ENCODE data around the gene CACNG5.

Gene CACNG5

DNA sequence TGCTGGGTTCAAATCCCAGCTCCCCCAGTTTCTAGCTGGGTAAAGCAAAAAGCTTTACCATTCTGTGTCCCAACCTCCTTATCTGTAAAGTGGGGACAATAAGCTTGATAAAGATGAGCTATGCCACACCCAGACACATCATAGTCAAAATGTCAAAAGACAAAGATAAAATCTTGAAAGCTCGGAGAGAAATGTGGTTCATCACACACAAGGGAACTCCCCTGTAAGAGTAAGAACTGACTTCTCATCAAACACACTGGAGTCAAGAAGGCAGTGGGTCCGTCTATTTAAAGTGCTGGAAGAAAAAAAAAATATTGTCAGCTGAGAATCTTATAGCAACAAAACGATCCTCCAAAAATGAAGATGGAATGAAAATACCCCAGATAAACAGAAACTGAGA is 25.3 kb downstream of the CACNG5 start:
- no peak for TF ChIP-seq CTCF (IDR thresholded peaks at IDR 0.05; ENCODE audit: control insufficient read depth, insufficient read depth, low read depth, low read length, missing control alignments)
- DNase-seq (ENCODE audit: low read depth) = no peak
- H3K4me3 ChIP-seq (ENCODE audit: control insufficient read depth, low read depth, low read length) = no peak overlapping the region

- DNase-seq (ENCODE audit: low read depth) = no peak
- H3K4me3 ChIP-seq (ENCODE audit: control insufficient read depth, low read depth, low read length) = no peak overlapping the region
- TF ChIP-seq CTCF (IDR thresholded peaks at IDR 0.05; ENCODE audit: control insufficient read depth, insufficient read depth, low read depth, low read length, missing control alignments) = no peak
These were observed 28.9 kb downstream of the CACNG5 start for GRCh38 chr17:66863820-66864219.

- no peak overlapping the region for H3K4me3 ChIP-seq (ENCODE audit: control insufficient read depth, low read depth, low read length)
- no peak for TF ChIP-seq CTCF (IDR thresholded peaks at IDR 0.05; ENCODE audit: control insufficient read depth, insufficient read depth, low read depth, low read length, missing control alignments)
- DNase-seq (ENCODE audit: low read depth) = no peak
These were observed 30.2 kb downstream of the CACNG5 start for GRCh38 chr17:66865151-66865550.

- TF ChIP-seq CTCF (IDR thresholded peaks at IDR 0.05; ENCODE audit: control insufficient read depth, insufficient read depth, low read depth, low read length, missing control alignments) = no peak
- no peak overlapping the region for H3K4me3 ChIP-seq (ENCODE audit: control insufficient read depth, low read depth, low read length)
- no peak for DNase-seq (ENCODE audit: low read depth)
These were observed 39.0 kb downstream of the CACNG5 start for GRCh38 chr17:66873962-66874361.

DNA sequence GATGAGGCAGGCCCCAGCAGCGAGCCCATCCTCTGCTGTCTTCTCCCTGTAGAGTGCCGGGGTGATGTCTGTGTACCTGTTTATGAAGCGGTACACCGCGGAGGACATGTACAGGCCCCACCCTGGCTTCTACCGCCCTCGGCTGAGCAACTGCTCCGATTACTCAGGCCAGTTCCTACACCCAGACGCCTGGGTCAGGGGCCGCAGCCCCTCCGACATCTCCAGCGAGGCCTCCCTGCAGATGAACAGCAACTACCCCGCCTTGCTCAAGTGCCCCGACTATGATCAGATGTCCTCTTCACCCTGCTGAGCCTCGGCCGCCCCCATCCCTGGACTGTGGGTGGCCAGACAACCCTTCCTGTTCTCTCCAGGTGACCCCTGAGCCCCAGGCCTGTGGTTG is 50.0 kb downstream of the CACNG5 start:
- no peak for DNase-seq (ENCODE audit: low read depth)
- TF ChIP-seq CTCF (IDR thresholded peaks at IDR 0.05; ENCODE audit: control insufficient read depth, insufficient read depth, low read depth, low read length, missing control alignments) = no peak
- no peak overlapping the region for H3K4me3 ChIP-seq (ENCODE audit: control insufficient read depth, low read depth, low read length)

GRCh38 chr17:66885417-66885816 is 50.5 kb downstream of the CACNG5 start:
- H3K4me3 ChIP-seq (ENCODE audit: control insufficient read depth, low read depth, low read length) = no peak overlapping the region
- no peak for DNase-seq (ENCODE audit: low read depth)
- TF ChIP-seq CTCF (IDR thresholded peaks at IDR 0.05; ENCODE audit: control insufficient read depth, insufficient read depth, low read depth, low read length, missing control alignments) = no peak
